Thoracic aorta (tissue), 2 donors: ENCODE measurements around the gene CRY1. TPM values are rescaled to one million over a fixed set of nuclear protein-coding genes. Genes with fewer than 3 reads are reported as not detected.
A peak's percentile ranks its signal among the peaks of the same experiment; 100 is the strongest.

Experiments
- ATAC-seq: fragments of 150-250 bp; one replicate; pipeline ENCODE4 v1.8.0; 2017; ENCODE audit warnings: low read depth; ENCODE audit not compliant: insufficient number of reproducible peaks, low FRiP score
- DNase-seq: peaks from one replicate; pipeline ENCODE4 v3.0.0-alpha.2; 2020; ENCODE audit warnings: low spot score
- H3K27ac ChIP-seq, 2 donors: fragments of 200-600 bp; sonication (generic); 1 replicate in 1 of 2; 2 replicates in 1 of 2; pipeline ENCODE4 v1.5.1; 2016; ENCODE audit warnings: mild to moderate bottlenecking in 2 of 2, moderate library complexity in 2 of 2
- H3K27me3 ChIP-seq: fragments of 200-600 bp; sonication (generic); replicated peaks from 2 replicates; pipeline ENCODE4 v1.6.0; 2016; ENCODE audit warnings: mild to moderate bottlenecking; ENCODE audit not compliant: insufficient read depth
- H3K36me3 ChIP-seq: fragments of 200-600 bp; sonication (generic); one replicate; pipeline ENCODE4 v1.5.1; 2016
- H3K4me1 ChIP-seq, 2 donors: fragments of 200-600 bp; sonication (generic); 1 replicate in 1 of 2; 2 replicates in 1 of 2; pipeline versions ENCODE4 v1.5.1 to v1.6.0; 2016; ENCODE audit warnings: low read depth in 2 of 2, mild to moderate bottlenecking in 1 of 2; ENCODE audit not compliant: control insufficient read depth in 1 of 2
- H3K4me3 ChIP-seq: fragments of 200-600 bp; sonication (generic); 2 replicates; pipeline ENCODE4 v1.5.1; 2016; ENCODE audit warnings: mild to moderate bottlenecking
- H3K9me3 ChIP-seq: fragments of 200-600 bp; sonication (generic); 2 replicates; pipeline ENCODE4 v1.5.1; 2016
- CTCF ChIP-seq: fragments of 200-600 bp; sonication (generic); IDR thresholded peaks from one replicate; pipeline ENCODE4 v1.5.1; 2019; ENCODE audit warnings: antibody characterized with exemption
- total RNA-seq, 2 donors: library from RNA; depleted of rRNA; stranded (reverse); fragments of >200 nt; gene quantifications; one replicate each; pipeline versions ENCODE4 v1.1.0 to v1.2.3, GENCODE V29; 2016

Gene CRY1
- total RNA-seq, 2 donors from 2014 or later = 24.8 to 40.6 TPM

GRCh38 chr12:107092669-107093416 is 506 bp downstream of the CRY1 start:
- DNase-seq (peak; percentile 22), ATAC-seq (peak; percentile 11)
- TF ChIP-seq CTCF = no peak
- H3K9me3 ChIP-seq = no peaks in the 10 kb centered on the region
- peaks cover 9 to 22% of the 10 kb centered on the region in 2 donors for H3K4me1 ChIP-seq
- no peaks in the 10 kb centered on the region for H3K36me3 ChIP-seq
- H3K27ac ChIP-seq = peak overlapping the region; percentile 91 to 97
- no peaks in the 10 kb centered on the region for H3K27me3 ChIP-seq
- peak overlapping the region; percentile 80 for H3K4me3 ChIP-seq

- H3K4me3 ChIP-seq = peak overlapping the region; percentile 80
- H3K36me3 ChIP-seq = no peaks in the 10 kb centered on the region
- no peaks in the 10 kb centered on the region for H3K27me3 ChIP-seq
- H3K9me3 ChIP-seq = no peaks in the 10 kb centered on the region
- ATAC-seq (peak; percentile 39), DNase-seq (no peak)
- H3K27ac ChIP-seq = peak overlapping the region; percentile 91 to 97
- TF ChIP-seq CTCF = peak; percentile 78
- H3K4me1 ChIP-seq = peaks cover 9 to 22% of the 10 kb centered on the region in 2 donors
These were observed 1.2 kb downstream of the CRY1 start for GRCh38 chr12:107091989-107092641.

- DNase-seq (peak; percentile 13), ATAC-seq (no peak)
- H3K4me1 ChIP-seq = peaks cover 9 to 22% of the 10 kb centered on the region in 2 donors
- no peak for TF ChIP-seq CTCF
- peak overlapping the region; percentile 80 for H3K4me3 ChIP-seq
- H3K9me3 ChIP-seq = no peaks in the 10 kb centered on the region
- no peaks in the 10 kb centered on the region for H3K36me3 ChIP-seq
- H3K27ac ChIP-seq = peak overlapping the region; percentile 91 to 97
- no peaks in the 10 kb centered on the region for H3K27me3 ChIP-seq
These were observed 2.0 kb downstream of the CRY1 start for GRCh38 chr12:107091381-107091780.

GRCh38 chr12:107090711-107091110 is 2.6 kb downstream of the CRY1 start:
- peak overlapping the region; percentile 80 for H3K4me3 ChIP-seq
- TF ChIP-seq CTCF = no peak
- peaks cover 9 to 22% of the 10 kb centered on the region in 2 donors for H3K4me1 ChIP-seq
- H3K27ac ChIP-seq = peak overlapping the region; percentile 91 to 97
- ATAC-seq (no peak), DNase-seq (no peak)
- H3K27me3 ChIP-seq = no peaks in the 10 kb centered on the region
- no peaks in the 10 kb centered on the region for H3K9me3 ChIP-seq
- no peaks in the 10 kb centered on the region for H3K36me3 ChIP-seq

GRCh38 chr12:107088912-107089311 is 4.4 kb downstream of the CRY1 start:
- Histone ChIP-seq H3K9me3 (no peaks in the 10 kb centered on the region), H3K4me1 (peaks cover 6 to 15% of the 10 kb centered on the region in 2 donors), H3K4me3 (no peak overlapping the region), H3K36me3 (no peaks in the 10 kb centered on the region), H3K27me3 (no peaks in the 10 kb centered on the region), H3K27ac (no peak overlapping the region)
- DNase-seq (no peak), ATAC-seq (no peak)
- TF ChIP-seq CTCF = no peak
